ENCODE results near the gene LAMA3. TPM values are rescaled to one million over a fixed set of nuclear protein-coding genes. Genes with fewer than 3 reads are reported as not detected.

Gene LAMA3
- total RNA-seq, 2 donors from 2014 or later, result 9.3 to 21.1 TPM

DNA sequence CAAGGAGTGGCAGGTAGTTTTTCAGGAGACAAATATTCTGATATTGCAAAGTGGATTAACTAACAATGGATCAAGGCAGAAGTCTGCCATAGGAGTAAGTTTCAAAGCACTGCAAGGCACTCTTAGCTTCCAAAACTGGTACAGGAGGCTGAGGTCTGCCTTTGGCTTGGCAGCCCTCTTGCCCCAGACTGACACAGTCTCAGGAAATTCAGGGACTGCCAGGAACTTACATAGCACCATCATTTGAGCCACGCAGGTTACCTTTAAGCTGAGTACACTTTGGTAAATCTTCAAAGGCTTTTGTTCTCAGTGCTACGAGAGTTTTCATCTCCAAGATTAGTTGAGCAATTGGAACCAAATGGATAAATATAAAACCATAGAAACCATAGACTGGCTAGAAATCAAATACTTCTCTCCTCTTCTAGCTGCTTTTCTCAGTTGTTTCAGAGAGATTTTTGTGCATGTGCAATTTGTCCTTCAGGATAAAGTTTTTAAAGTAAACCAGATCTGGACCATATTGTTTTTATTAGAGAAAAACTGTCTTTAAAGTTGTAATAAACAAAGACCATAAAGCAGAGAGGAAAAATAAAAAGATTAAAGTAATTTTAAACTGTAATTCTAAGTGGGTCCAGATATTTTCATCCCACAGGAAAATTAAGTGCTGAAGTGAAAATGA lies 45.3 kb upstream of the LAMA3 start:
- no peak for TF ChIP-seq POLR2A (IDR thresholded peaks at IDR 0.05)
- TF ChIP-seq, protein P1, sequence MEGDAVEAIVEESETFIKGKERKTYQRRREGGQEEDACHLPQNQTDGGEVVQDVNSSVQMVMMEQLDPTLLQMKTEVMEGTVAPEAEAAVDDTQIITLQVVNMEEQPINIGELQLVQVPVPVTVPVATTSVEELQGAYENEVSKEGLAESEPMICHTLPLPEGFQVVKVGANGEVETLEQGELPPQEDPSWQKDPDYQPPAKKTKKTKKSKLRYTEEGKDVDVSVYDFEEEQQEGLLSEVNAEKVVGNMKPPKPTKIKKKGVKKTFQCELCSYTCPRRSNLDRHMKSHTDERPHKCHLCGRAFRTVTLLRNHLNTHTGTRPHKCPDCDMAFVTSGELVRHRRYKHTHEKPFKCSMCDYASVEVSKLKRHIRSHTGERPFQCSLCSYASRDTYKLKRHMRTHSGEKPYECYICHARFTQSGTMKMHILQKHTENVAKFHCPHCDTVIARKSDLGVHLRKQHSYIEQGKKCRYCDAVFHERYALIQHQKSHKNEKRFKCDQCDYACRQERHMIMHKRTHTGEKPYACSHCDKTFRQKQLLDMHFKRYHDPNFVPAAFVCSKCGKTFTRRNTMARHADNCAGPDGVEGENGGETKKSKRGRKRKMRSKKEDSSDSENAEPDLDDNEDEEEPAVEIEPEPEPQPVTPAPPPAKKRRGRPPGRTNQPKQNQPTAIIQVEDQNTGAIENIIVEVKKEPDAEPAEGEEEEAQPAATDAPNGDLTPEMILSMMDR (IDR thresholded peaks at IDR 0.05), result no peak
- H3K4me3 ChIP-seq, result no peak overlapping the region
- H3K9me3 ChIP-seq, result no peaks in the 10 kb centered on the region
- intact Hi-C loops (cut with DNase I), result no loop called here
- no peaks in the 10 kb centered on the region for H3K36me3 ChIP-seq (replicated peaks in 1 of 2; ENCODE audit: insufficient read depth in 1 of 2, low read depth in 2 of 2)
- H3K27ac ChIP-seq, result no peak overlapping the region
- H3K27me3 ChIP-seq, result no peaks in the 10 kb centered on the region
- DNase-seq (no peak), ATAC-seq (no peak)
- WGBS, 2 donors, result 81 to 82% methylated on average over 2 of the region's 2 CpGs
- H3K4me1 ChIP-seq, result no peaks in the 10 kb centered on the region

DNA sequence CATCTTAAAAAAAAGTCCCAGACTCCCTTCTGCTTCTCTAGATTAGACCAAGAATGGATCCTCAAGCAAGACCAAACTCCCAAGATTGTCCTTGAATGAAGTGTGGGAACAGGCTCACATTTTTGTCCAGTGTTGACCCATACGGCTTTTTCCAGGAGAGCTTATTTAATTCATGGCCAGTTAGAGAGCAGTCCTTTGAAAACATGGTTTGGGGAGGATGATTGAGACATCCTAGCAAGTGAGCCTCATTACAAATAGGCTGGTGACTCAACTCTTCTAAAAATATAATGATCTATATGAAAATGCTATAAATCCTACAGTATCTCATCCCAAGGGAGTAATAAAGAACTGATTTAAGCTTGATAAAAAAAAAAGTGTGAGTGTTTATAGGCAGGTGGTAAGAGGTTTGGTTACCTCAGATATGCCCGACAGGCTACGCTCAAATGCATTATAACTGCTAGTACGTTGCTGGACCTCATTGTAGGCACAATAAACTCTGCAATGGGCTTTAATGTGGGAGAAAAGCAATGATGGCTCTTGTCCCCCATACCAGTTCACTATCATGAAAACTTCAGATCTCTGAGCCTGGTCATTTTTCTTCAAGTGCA lies 43.6 kb upstream of the LAMA3 start:
- Histone ChIP-seq H3K4me3 (no peak overlapping the region), H3K36me3 (replicated peaks in 1 of 2; ENCODE audit: insufficient read depth in 1 of 2, low read depth in 2 of 2) (no peaks in the 10 kb centered on the region), H3K9me3 (no peaks in the 10 kb centered on the region), H3K27ac (no peak overlapping the region), H3K4me1 (peaks cover 6% of the 10 kb centered on the region), H3K27me3 (no peaks in the 10 kb centered on the region)
- DNase-seq (no peak), ATAC-seq (no peak)
- WGBS, 2 donors, result 76 to 82% methylated on average over 4 of the region's 4 CpGs
- no peak for TF ChIP-seq POLR2A (IDR thresholded peaks at IDR 0.05)
- TF ChIP-seq, protein P1 (IDR thresholded peaks at IDR 0.05), result no peak
- intact Hi-C loops (cut with DNase I), result no loop called here

DNA sequence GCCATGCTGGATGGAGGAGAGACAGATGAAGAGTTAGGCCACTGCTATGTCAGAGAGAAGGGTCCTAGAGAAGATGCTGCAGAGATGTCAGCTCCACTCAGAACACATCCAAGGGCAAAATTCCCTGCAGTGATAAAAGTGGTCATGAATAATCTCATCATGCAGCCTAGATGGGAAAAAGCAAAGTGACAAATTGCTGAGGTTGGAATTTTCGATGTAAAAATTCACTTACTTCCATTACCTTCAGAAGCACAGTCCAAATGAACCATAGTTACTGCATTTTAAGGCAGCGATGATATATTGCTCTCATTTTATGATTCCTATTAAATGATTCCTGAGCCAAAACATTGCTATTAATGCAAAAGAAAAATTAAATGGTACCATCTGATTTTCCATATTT lies 43.0 kb upstream of the LAMA3 start:
- no peak overlapping the region for H3K27ac ChIP-seq
- intact Hi-C loops (cut with DNase I), result no loop called here
- DNase-seq (no peak), ATAC-seq (no peak)
- H3K4me1 ChIP-seq, result peaks cover 6% of the 10 kb centered on the region
- TF ChIP-seq, protein P1 (IDR thresholded peaks at IDR 0.05), result no peak
- no peak for TF ChIP-seq POLR2A (IDR thresholded peaks at IDR 0.05)
- no peaks in the 10 kb centered on the region for H3K27me3 ChIP-seq
- no peaks in the 10 kb centered on the region for H3K9me3 ChIP-seq
- H3K36me3 ChIP-seq (replicated peaks in 1 of 2; ENCODE audit: insufficient read depth in 1 of 2, low read depth in 2 of 2), result no peaks in the 10 kb centered on the region
- H3K4me3 ChIP-seq, result no peak overlapping the region
- 74 to 84% methylated on average over 2 of the region's 2 CpGs for WGBS, 2 donors

DNA sequence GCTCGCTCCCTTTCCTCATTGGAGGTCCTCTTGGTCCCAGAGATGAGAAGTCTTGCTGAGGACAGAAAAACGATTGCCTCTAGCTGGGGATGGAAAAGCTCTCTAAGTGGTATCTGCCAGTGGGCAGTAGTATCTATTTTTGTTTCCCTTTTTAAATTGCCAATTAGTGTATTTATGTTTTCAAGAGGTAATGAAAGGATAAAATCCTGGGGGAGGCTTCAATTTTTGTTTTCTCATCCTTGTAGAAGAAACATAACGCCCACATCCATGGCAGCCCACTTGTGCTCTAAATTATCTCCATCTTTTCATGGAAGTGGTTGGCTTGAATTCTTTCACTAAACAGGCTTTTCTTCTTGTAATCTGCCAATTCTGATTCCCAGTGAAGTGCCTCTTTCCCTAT lies 40.8 kb upstream of the LAMA3 start:
- H3K36me3 ChIP-seq (replicated peaks in 1 of 2; ENCODE audit: insufficient read depth in 1 of 2, low read depth in 2 of 2), result no peaks in the 10 kb centered on the region
- WGBS, 2 donors, result 71 to 77% methylated on average over 3 of the region's 3 CpGs
- H3K9me3 ChIP-seq, result no peaks in the 10 kb centered on the region
- no peaks in the 10 kb centered on the region for H3K27me3 ChIP-seq
- DNase-seq (no peak), ATAC-seq (no peak)
- H3K4me1 ChIP-seq, result peaks cover 6% of the 10 kb centered on the region
- TF ChIP-seq POLR2A (IDR thresholded peaks at IDR 0.05), result no peak
- TF ChIP-seq, protein P1 (IDR thresholded peaks at IDR 0.05), result no peak
- intact Hi-C loops (cut with DNase I), result no loop called here
- no peak overlapping the region for H3K4me3 ChIP-seq
- H3K27ac ChIP-seq, result no peak overlapping the region
